Neural crest cell (in vitro differentiated cells): ENCODE data around the gene ST3GAL3. TPM values are rescaled to one million over a fixed set of nuclear protein-coding genes. Genes with fewer than 3 reads are reported as not detected.

Experiments
- DNase-seq: peaks from one replicate; pipeline ENCODE4 v3.0.0; 2021; ENCODE audit warnings: low read depth, mixed read lengths, low spot score
- H3K27ac Mint-ChIP-seq: one replicate; pipeline ENCODE4 v1.8.0; 2021; ENCODE audit warnings: mild to moderate bottlenecking, mixed read lengths; ENCODE audit not compliant: unreplicated experiment
- H3K27me3 Mint-ChIP-seq: 2 replicates; pipeline ENCODE4 v1.8.0; 2021; ENCODE audit warnings: low read depth, mild to moderate bottlenecking, mixed read lengths
- H3K36me3 Mint-ChIP-seq: 2 replicates; pipeline ENCODE4 v1.8.0; 2021; ENCODE audit warnings: low read depth, mild to moderate bottlenecking, mixed read lengths
- H3K4me1 Mint-ChIP-seq: 2 replicates; pipeline ENCODE4 v1.8.0; 2021; ENCODE audit warnings: mixed read lengths
- H3K4me3 Mint-ChIP-seq: one replicate; pipeline ENCODE4 v1.8.0; 2021; ENCODE audit warnings: mild to moderate bottlenecking, mixed read lengths
- H3K9me3 Mint-ChIP-seq: 2 replicates; pipeline ENCODE4 v1.8.0; 2021; ENCODE audit warnings: mixed read lengths
- CTCF ChIP-seq: fragments of 200-600 bp; sonication (generic); conservative IDR thresholded peaks from 2 replicates; pipeline ENCODE4 v1.5.0; 2021; ENCODE audit warnings: antibody characterized with exemption, mild to moderate bottlenecking
- total RNA-seq: library from RNA; stranded (reverse); gene quantifications from 2 replicates; pipeline ENCODE4 v1.2.1, GENCODE V29; 2021

The ST3GAL3 gene
- total RNA-seq, 1 donor from 2014 or later, result 37.4 TPM

- no peak overlapping the region for H3K27ac Mint-ChIP-seq
- H3K4me3 Mint-ChIP-seq, result no peak overlapping the region
- no peaks in the 10 kb centered on the region for H3K36me3 Mint-ChIP-seq
- H3K9me3 Mint-ChIP-seq, result no peaks in the 10 kb centered on the region
- DNase-seq, result no peak
- no peaks in the 10 kb centered on the region for H3K4me1 Mint-ChIP-seq
- no peaks in the 10 kb centered on the region for H3K27me3 Mint-ChIP-seq
- TF ChIP-seq CTCF, result no peak
Observed at GRCh38 chr1:43885279-43885801, 178.0 kb downstream of the ST3GAL3 start.

- Mint-ChIP-seq H3K4me3 (no peak overlapping the region), H3K9me3 (no peaks in the 10 kb centered on the region), H3K36me3 (no peaks in the 10 kb centered on the region), H3K4me1 (no peaks in the 10 kb centered on the region), H3K27ac (no peak overlapping the region), H3K27me3 (no peaks in the 10 kb centered on the region)
- TF ChIP-seq CTCF, result no peak
- no peak for DNase-seq
Observed at GRCh38 chr1:43887748-43888147, 180.4 kb downstream of the ST3GAL3 start.

GRCh38 chr1:43890815-43891214, 183.5 kb downstream of the ST3GAL3 start:
- Mint-ChIP-seq H3K4me1 (no peaks in the 10 kb centered on the region), H3K4me3 (no peak overlapping the region), H3K27ac (no peak overlapping the region), H3K27me3 (no peaks in the 10 kb centered on the region), H3K36me3 (peaks cover 10% of the 10 kb centered on the region), H3K9me3 (no peaks in the 10 kb centered on the region)
- no peak for TF ChIP-seq CTCF
- DNase-seq, result no peak

GRCh38 chr1:43893006-43893405, 185.7 kb downstream of the ST3GAL3 start:
- no peaks in the 10 kb centered on the region for H3K4me1 Mint-ChIP-seq
- peaks cover 13% of the 10 kb centered on the region for H3K36me3 Mint-ChIP-seq
- DNase-seq, result no peak
- no peak overlapping the region for H3K27ac Mint-ChIP-seq
- no peak overlapping the region for H3K4me3 Mint-ChIP-seq
- TF ChIP-seq CTCF, result no peak
- H3K9me3 Mint-ChIP-seq, result no peaks in the 10 kb centered on the region
- no peaks in the 10 kb centered on the region for H3K27me3 Mint-ChIP-seq

GRCh38 chr1:43898981-43899380, 191.6 kb downstream of the ST3GAL3 start:
- Mint-ChIP-seq H3K27ac (no peak overlapping the region), H3K4me3 (no peak overlapping the region), H3K9me3 (no peaks in the 10 kb centered on the region), H3K27me3 (no peaks in the 10 kb centered on the region), H3K36me3 (peaks cover 16% of the 10 kb centered on the region), H3K4me1 (no peaks in the 10 kb centered on the region)
- no peak for TF ChIP-seq CTCF
- DNase-seq, result no peak

- DNase-seq, result no peak
- Mint-ChIP-seq H3K4me1 (no peaks in the 10 kb centered on the region), H3K9me3 (no peaks in the 10 kb centered on the region), H3K36me3 (peaks cover 6% of the 10 kb centered on the region), H3K27me3 (no peaks in the 10 kb centered on the region), H3K4me3 (no peak overlapping the region), H3K27ac (no peak overlapping the region)
- TF ChIP-seq CTCF, result no peak
Observed at GRCh38 chr1:43900386-43900785, 193.1 kb downstream of the ST3GAL3 start.
